Neural cell (in vitro differentiated cells): ENCODE data around the gene FUBP3. TPM values are rescaled to one million over a fixed set of nuclear protein-coding genes. Genes with fewer than 3 reads are reported as not detected.

Source experiments
- H2AFZ ChIP-seq: fragments of 200-600, 300-800 bp; sonication (generic), shearing (Covaris generic); 2 replicates; pipeline ENCODE4 v1.6.0; 2014; ENCODE audit warnings: low read depth, mild to moderate bottlenecking, antibody characterized with exemption, low read length, moderate library complexity
- H3F3A ChIP-seq: fragments of 200-600 bp; shearing (Covaris generic); 2 replicates; pipeline ENCODE4 v1.6.1; 2016; ENCODE audit warnings: mild to moderate bottlenecking, moderate library complexity, mixed read lengths, antibody characterized with exemption, low read length; ENCODE audit not compliant: insufficient read depth, poor library complexity, severe bottlenecking
- H3K27ac ChIP-seq: fragments of 200-600, 300-800 bp; sonication (generic), shearing (Covaris generic); 2 replicates; pipeline ENCODE4 v1.5.1; 2014; ENCODE audit warnings: mild to moderate bottlenecking, low read length, moderate library complexity
- H3K27me3 ChIP-seq: fragments of 300-800, 200-600 bp; sonication (generic), shearing (Covaris generic); 2 replicates; pipeline ENCODE4 v1.6.0; 2014; ENCODE audit warnings: mild to moderate bottlenecking, low read depth, low read length, moderate library complexity; ENCODE audit not compliant: insufficient read depth
- H3K36me3 ChIP-seq: fragments of 300-800, 200-600 bp; sonication (generic), shearing (Covaris generic); 2 replicates; pipeline ENCODE4 v1.5.1; 2014; ENCODE audit warnings: mild to moderate bottlenecking, antibody characterized with exemption, low read length, moderate library complexity; ENCODE audit not compliant: insufficient read depth
- H3K4me2 ChIP-seq: fragments of 300-800, 200-600 bp; sonication (generic), shearing (Covaris generic); 2 replicates; pipeline ENCODE4 v1.6.0; 2014; ENCODE audit warnings: mild to moderate bottlenecking, low read length
- H3K4me3 ChIP-seq: fragments of 300-800, 200-600 bp; sonication (generic), shearing (Covaris generic); 2 replicates; pipeline ENCODE4 v1.5.1; 2014; ENCODE audit warnings: mild to moderate bottlenecking, low read length, moderate library complexity
- H3K79me2 ChIP-seq: fragments of 200-600 bp; shearing (Covaris generic); replicated peaks from 2 replicates; pipeline ENCODE4 v1.6.0; 2014; ENCODE audit warnings: mild to moderate bottlenecking, low read length, moderate library complexity; ENCODE audit not compliant: insufficient read depth
- H3K9ac ChIP-seq: fragments of 300-800, 200-600 bp; sonication (generic), shearing (Covaris generic); 2 replicates; pipeline ENCODE4 v1.6.1; 2016; ENCODE audit warnings: mild to moderate bottlenecking, low read length, mixed read lengths
- H3K9me2 ChIP-seq: fragments of 200-600 bp; shearing (Covaris generic); 2 replicates; pipeline ENCODE4 v1.6.1; 2016; ENCODE audit warnings: mild to moderate bottlenecking, low read length, mixed read lengths; ENCODE audit not compliant: insufficient read depth
- H3K9me3 ChIP-seq: fragments of 200-600, 300-800 bp; sonication (generic), shearing (Covaris generic); 2 replicates; pipeline ENCODE4 v1.6.1; 2016; ENCODE audit warnings: mild to moderate bottlenecking, mixed run types, low read length, moderate library complexity, mixed read lengths
- H4K20me1 ChIP-seq: fragments of 200-600 bp; shearing (Covaris generic); 2 replicates; pipeline ENCODE4 v1.6.1; 2016; ENCODE audit warnings: mild to moderate bottlenecking, mixed run types; ENCODE audit not compliant: insufficient read depth
- EP300 ChIP-seq: fragments of 450-650 bp; conservative IDR thresholded peaks from 2 replicates; pipeline ENCODE4 v1.6.1; 2014; ENCODE audit warnings: antibody characterized with exemption, mild to moderate bottlenecking, moderate library complexity; ENCODE audit not compliant: poor library complexity, severe bottlenecking
- EZH2 ChIP-seq: fragments of 200-600, 300-800 bp; shearing (Covaris generic), sonication (generic); IDR thresholded peaks from 2 replicates; pipeline ENCODE4 v1.6.1; 2014; ENCODE audit warnings: antibody characterized with exemption, low read length, borderline replicate concordance, mild to moderate bottlenecking; ENCODE audit not compliant: insufficient read depth, poor library complexity, severe bottlenecking
- MXI1 ChIP-seq: fragments of 450-650 bp; conservative IDR thresholded peaks from 2 replicates; pipeline ENCODE4 v1.6.1; 2014; ENCODE audit warnings: antibody characterized with exemption, mild to moderate bottlenecking; ENCODE audit not compliant: poor library complexity, severe bottlenecking
- POLR2AphosphoS5 ChIP-seq: IDR thresholded peaks from 2 replicates; pipeline ENCODE4 v1.6.1; 2012
- RAD21 ChIP-seq: fragments of 450-650 bp; conservative IDR thresholded peaks from 2 replicates; pipeline ENCODE4 v1.6.1; 2014; ENCODE audit warnings: antibody characterized with exemption, mild to moderate bottlenecking, moderate library complexity
- SMC3 ChIP-seq: fragments of 450-650 bp; conservative IDR thresholded peaks from 2 replicates; pipeline ENCODE4 v1.6.1; 2014; ENCODE audit warnings: antibody characterized with exemption, mild to moderate bottlenecking, moderate library complexity; ENCODE audit not compliant: poor library complexity
- TAF1 ChIP-seq: IDR thresholded peaks from 2 replicates; pipeline ENCODE4 v1.6.1; 2012; ENCODE audit warnings: low read depth
- polyA plus RNA-seq: library from polyadenylated mRNA; depleted of rRNA; stranded (reverse); fragments of >200 nt; gene quantifications from 2 replicates; pipeline ENCODE4 v1.2.3, GENCODE V29; 2014
- TF ChIP-seq, protein P1 (sequence below): fragments of 450-650 bp; IDR thresholded peaks from 2 replicates; pipeline ENCODE4 v1.5.1; 2014; ENCODE audit warnings: antibody characterized with exemption, mild to moderate bottlenecking, moderate library complexity; ENCODE audit not compliant: poor library complexity, severe bottlenecking
- TF ChIP-seq, protein P2 (sequence below): IDR thresholded peaks from 2 replicates; pipeline ENCODE4 v1.6.1; 2012; ENCODE audit warnings: borderline replicate concordance

The FUBP3 gene
- polyA plus RNA-seq, 1 donor from 2014 or later, result 70.5 TPM

DNA sequence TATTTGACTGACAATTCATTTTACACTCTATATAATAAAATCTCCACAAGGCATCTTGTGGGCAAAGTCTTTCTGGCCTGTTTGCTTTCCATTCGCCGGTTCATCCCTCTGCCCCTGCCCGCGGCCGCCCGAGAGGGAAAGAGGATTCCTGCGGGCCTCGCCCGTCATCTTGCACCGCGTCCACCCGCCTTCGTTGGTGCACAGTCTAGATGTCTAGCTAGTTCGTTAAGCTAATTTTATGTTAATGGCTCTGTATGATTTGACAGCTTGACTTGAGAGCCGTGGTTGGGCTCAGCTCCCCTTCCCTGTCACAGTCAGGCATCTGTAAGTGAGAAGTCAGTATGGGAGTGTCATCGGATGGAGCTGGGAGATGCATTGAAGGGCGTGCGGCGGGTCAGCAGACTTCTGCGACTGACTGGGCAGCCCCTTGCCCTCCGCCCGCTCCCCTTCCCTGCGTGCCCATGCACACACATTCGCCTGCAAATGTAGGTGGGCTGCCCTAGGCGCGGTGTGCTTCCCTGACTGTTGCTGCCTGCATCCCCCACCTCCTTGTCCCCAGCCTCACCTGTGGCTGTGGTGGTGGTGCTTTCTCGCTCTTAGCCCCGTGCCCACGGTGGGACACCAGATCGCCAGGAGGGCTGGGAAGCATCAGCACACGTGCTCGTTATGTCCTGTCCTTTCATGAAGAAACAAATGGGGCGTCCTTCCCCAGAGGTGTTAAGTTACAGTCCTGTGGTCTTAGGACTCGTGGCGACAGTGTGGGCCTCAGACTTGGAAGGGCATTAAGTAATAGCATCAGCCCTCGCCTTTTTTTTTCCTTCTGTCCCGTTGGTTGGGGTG is 59.1 kb downstream of the FUBP3 start:
- H2AFZ ChIP-seq, result no peak overlapping the region
- H3K4me3 ChIP-seq, result no peak overlapping the region
- H3K9me2 ChIP-seq, result no peaks in the 10 kb centered on the region
- H3K4me2 ChIP-seq, result no peak overlapping the region
- H3K27me3 ChIP-seq, result no peaks in the 10 kb centered on the region
- no peaks in the 10 kb centered on the region for H4K20me1 ChIP-seq
- no peaks in the 10 kb centered on the region for H3K79me2 ChIP-seq
- H3K9ac ChIP-seq, result no peak overlapping the region
- H3F3A ChIP-seq, result no peaks in the 10 kb centered on the region
- H3K36me3 ChIP-seq, result no peaks in the 10 kb centered on the region
- no peaks in the 10 kb centered on the region for H3K9me3 ChIP-seq
- no peak for TF ChIP-seq TAF1
- no peak for TF ChIP-seq POLR2AphosphoS5
- no peak for TF ChIP-seq EZH2
- no peak for TF ChIP-seq RAD21
- TF ChIP-seq EP300, result no peak
- no peak for TF ChIP-seq MXI1
- no peak for TF ChIP-seq SMC3
- TF ChIP-seq, protein P1, sequence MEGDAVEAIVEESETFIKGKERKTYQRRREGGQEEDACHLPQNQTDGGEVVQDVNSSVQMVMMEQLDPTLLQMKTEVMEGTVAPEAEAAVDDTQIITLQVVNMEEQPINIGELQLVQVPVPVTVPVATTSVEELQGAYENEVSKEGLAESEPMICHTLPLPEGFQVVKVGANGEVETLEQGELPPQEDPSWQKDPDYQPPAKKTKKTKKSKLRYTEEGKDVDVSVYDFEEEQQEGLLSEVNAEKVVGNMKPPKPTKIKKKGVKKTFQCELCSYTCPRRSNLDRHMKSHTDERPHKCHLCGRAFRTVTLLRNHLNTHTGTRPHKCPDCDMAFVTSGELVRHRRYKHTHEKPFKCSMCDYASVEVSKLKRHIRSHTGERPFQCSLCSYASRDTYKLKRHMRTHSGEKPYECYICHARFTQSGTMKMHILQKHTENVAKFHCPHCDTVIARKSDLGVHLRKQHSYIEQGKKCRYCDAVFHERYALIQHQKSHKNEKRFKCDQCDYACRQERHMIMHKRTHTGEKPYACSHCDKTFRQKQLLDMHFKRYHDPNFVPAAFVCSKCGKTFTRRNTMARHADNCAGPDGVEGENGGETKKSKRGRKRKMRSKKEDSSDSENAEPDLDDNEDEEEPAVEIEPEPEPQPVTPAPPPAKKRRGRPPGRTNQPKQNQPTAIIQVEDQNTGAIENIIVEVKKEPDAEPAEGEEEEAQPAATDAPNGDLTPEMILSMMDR, result no peak
- TF ChIP-seq, protein P2, sequence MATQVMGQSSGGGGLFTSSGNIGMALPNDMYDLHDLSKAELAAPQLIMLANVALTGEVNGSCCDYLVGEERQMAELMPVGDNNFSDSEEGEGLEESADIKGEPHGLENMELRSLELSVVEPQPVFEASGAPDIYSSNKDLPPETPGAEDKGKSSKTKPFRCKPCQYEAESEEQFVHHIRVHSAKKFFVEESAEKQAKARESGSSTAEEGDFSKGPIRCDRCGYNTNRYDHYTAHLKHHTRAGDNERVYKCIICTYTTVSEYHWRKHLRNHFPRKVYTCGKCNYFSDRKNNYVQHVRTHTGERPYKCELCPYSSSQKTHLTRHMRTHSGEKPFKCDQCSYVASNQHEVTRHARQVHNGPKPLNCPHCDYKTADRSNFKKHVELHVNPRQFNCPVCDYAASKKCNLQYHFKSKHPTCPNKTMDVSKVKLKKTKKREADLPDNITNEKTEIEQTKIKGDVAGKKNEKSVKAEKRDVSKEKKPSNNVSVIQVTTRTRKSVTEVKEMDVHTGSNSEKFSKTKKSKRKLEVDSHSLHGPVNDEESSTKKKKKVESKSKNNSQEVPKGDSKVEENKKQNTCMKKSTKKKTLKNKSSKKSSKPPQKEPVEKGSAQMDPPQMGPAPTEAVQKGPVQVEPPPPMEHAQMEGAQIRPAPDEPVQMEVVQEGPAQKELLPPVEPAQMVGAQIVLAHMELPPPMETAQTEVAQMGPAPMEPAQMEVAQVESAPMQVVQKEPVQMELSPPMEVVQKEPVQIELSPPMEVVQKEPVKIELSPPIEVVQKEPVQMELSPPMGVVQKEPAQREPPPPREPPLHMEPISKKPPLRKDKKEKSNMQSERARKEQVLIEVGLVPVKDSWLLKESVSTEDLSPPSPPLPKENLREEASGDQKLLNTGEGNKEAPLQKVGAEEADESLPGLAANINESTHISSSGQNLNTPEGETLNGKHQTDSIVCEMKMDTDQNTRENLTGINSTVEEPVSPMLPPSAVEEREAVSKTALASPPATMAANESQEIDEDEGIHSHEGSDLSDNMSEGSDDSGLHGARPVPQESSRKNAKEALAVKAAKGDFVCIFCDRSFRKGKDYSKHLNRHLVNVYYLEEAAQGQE, result no peak
- H3K27ac ChIP-seq, result no peak overlapping the region

DNA sequence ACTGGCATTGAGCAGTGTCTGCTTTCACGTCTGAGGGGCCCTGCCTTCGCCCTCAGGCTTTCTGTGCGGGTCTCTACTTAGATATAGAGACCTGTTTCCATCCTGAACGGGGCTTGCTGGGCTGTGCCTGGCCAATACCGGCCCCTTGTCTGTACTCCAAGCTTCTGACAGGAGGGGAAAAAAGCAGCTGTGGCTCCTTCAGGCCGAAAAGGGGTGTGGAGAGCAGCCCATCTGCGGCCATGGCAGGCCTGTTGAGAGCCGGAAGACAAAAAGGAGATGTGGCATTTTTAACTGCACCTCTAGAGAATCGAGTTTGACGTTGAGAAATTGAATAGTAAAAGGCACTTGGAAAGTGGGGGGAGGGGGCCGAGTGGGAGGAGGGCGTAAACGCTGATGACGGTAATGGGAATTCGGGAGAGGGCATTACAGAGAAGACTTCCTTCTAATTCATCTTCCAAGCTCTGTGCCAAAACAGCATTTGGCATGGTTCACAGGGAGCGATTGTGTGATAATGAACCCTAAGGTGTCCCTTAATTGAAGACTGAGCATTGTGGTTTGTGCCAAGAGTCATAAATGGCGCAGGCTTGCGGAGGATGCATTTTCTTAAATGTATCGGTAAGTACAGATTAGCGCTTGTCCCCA is 59.9 kb downstream of the FUBP3 start:
- Histone ChIP-seq H3K27me3 (no peaks in the 10 kb centered on the region), H3K9me2 (no peaks in the 10 kb centered on the region), H4K20me1 (no peaks in the 10 kb centered on the region), H3K27ac (no peak overlapping the region), H3F3A (no peaks in the 10 kb centered on the region), H3K36me3 (no peaks in the 10 kb centered on the region), H3K79me2 (no peaks in the 10 kb centered on the region), H2AFZ (no peak overlapping the region), H3K9me3 (no peaks in the 10 kb centered on the region), H3K9ac (no peak overlapping the region), H3K4me3 (no peak overlapping the region), H3K4me2 (no peak overlapping the region)
- TF ChIP-seq EZH2 (no peak), RAD21 (no peak), SMC3 (no peak), EP300 (no peak), TAF1 (no peak), MXI1 (no peak), POLR2AphosphoS5 (no peak)
- TF ChIP-seq, protein P2, result no peak
- TF ChIP-seq, protein P1, result no peak
